ENCODE results near the gene ARHGAP12. TPM values are rescaled to one million over a fixed set of nuclear protein-coding genes. Genes with fewer than 3 reads are reported as not detected.
"Not testable (repeated sequence)": the region's sequence is repeated elsewhere in the genome, so short reads cannot be mapped to it uniquely, and the experiment has no call there.

ARHGAP12 gene
- total RNA-seq, 1 donor from 2014 or later = 82.2 TPM

GRCh38 chr10:31926765-31927564 is 1.7 kb downstream of the ARHGAP12 start:
- DNase-seq (ENCODE audit: low read depth) = no peak

GRCh38 chr10:31926160-31926559 is 2.5 kb downstream of the ARHGAP12 start:
- DNase-seq (ENCODE audit: low read depth) = no peak

- no peak for DNase-seq (ENCODE audit: low read depth)
Measured at GRCh38 chr10:31924833-31925232, 3.8 kb downstream of the ARHGAP12 start.

GRCh38 chr10:31923389-31923788 is 5.2 kb downstream of the ARHGAP12 start:
- DNase-seq (ENCODE audit: low read depth) = no peak

GRCh38 chr10:31921031-31921430 is 7.6 kb downstream of the ARHGAP12 start:
- no peak for DNase-seq (ENCODE audit: low read depth)

- DNase-seq (ENCODE audit: low read depth) = no peak
Measured at GRCh38 chr10:31920538-31920937, 8.1 kb downstream of the ARHGAP12 start.

- DNase-seq (ENCODE audit: low read depth) = no peak
Measured at GRCh38 chr10:31918671-31919409, 9.8 kb downstream of the ARHGAP12 start.

GRCh38 chr10:31914370-31914769 is 14.3 kb downstream of the ARHGAP12 start:
- no peak for DNase-seq (ENCODE audit: low read depth)

GRCh38 chr10:31912898-31913850 is 15.5 kb downstream of the ARHGAP12 start:
- no peak for DNase-seq (ENCODE audit: low read depth)

- DNase-seq (ENCODE audit: low read depth) = no peak
Measured at GRCh38 chr10:31912289-31912688, 16.3 kb downstream of the ARHGAP12 start.

GRCh38 chr10:31910016-31910415 is 18.6 kb downstream of the ARHGAP12 start:
- DNase-seq (ENCODE audit: low read depth) = no peak

GRCh38 chr10:31908157-31908556 is 20.5 kb downstream of the ARHGAP12 start:
- DNase-seq (ENCODE audit: low read depth) = no peak

- peak; percentile 52 for DNase-seq (ENCODE audit: low read depth)
Measured at GRCh38 chr10:31906039-31906438, 22.6 kb downstream of the ARHGAP12 start.

- DNase-seq (ENCODE audit: low read depth) = no peak
Measured at GRCh38 chr10:31905586-31905985, 23.0 kb downstream of the ARHGAP12 start.

- DNase-seq (ENCODE audit: low read depth) = no peak
Measured at GRCh38 chr10:31902625-31903024, 26.0 kb downstream of the ARHGAP12 start.

GRCh38 chr10:31897506-31897905 is 31.1 kb downstream of the ARHGAP12 start:
- DNase-seq (ENCODE audit: low read depth) = no peak

GRCh38 chr10:31896968-31897384 is 31.7 kb downstream of the ARHGAP12 start:
- DNase-seq (ENCODE audit: low read depth) = no peak

GRCh38 chr10:31895722-31896121 is 32.9 kb downstream of the ARHGAP12 start:
- not testable (repeated sequence) for DNase-seq (ENCODE audit: low read depth)

GRCh38 chr10:31888442-31888841 is 40.2 kb downstream of the ARHGAP12 start:
- peak; percentile 42 for DNase-seq (ENCODE audit: low read depth)

- peak; percentile 54 for DNase-seq (ENCODE audit: low read depth)
Measured at GRCh38 chr10:31887850-31888249, 40.8 kb downstream of the ARHGAP12 start.

- peak; percentile 32 for DNase-seq (ENCODE audit: low read depth)
Measured at GRCh38 chr10:31886885-31887284, 41.7 kb downstream of the ARHGAP12 start.

Measured in myocyte (in vitro differentiated cells).